SK-N-SH treated with all-trans-retinoic acid at 6 μM for 48 hours (cell line): ENCODE measurements around the gene MVD.

ENCODE experiments used
- ATAC-seq: fragments of 200-7000 bp; cut with Tn5 transposase; 3 replicates; pipeline ENCODE4 v1.9.1; 2020; ENCODE audit warnings: mild to moderate bottlenecking, moderate library complexity
- ARNTL ChIP-seq: fragments of 450-650 bp; formaldehyde crosslinking; IDR thresholded peaks from 2 replicates; pipeline ENCODE4 v1.5.0; 2020; ENCODE audit warnings: low read depth, mild to moderate bottlenecking, moderate library complexity, borderline replicate concordance
- BACH2 ChIP-seq: fragments of 250-450 bp; sonication (Bioruptor Pico); IDR thresholded peaks from 2 replicates; pipeline ENCODE4 v1.9.0; 2021; ENCODE audit warnings: mild to moderate bottlenecking, borderline replicate concordance
- CREB5 ChIP-seq: fragments of 250-450 bp; sonication (Bioruptor Pico); IDR thresholded peaks from 2 replicates; pipeline ENCODE4 v1.5.1; 2020; ENCODE audit warnings: low read depth, mild to moderate bottlenecking, moderate library complexity
- CSDC2 ChIP-seq: fragments of 250-450 bp; sonication (Bioruptor Pico); IDR thresholded peaks from 2 replicates; pipeline ENCODE4 v1.5.0; 2020; ENCODE audit warnings: mild to moderate bottlenecking, moderate library complexity
- CSRNP3 ChIP-seq: fragments of 250-450 bp; sonication (Bioruptor Pico); IDR thresholded peaks from 2 replicates; pipeline ENCODE4 v1.5.1; 2021; ENCODE audit warnings: mild to moderate bottlenecking, moderate library complexity
- ESRRG ChIP-seq: fragments of 250-450 bp; sonication (Bioruptor Pico); IDR thresholded peaks from 2 replicates; pipeline ENCODE4 v1.6.1; 2021; ENCODE audit warnings: mild to moderate bottlenecking
- GLIS3 ChIP-seq: fragments of 250-450 bp; sonication (Bioruptor Pico); IDR thresholded peaks from 2 replicates; pipeline ENCODE4 v1.5.0; 2020; ENCODE audit warnings: mild to moderate bottlenecking, moderate library complexity
- ISL1 ChIP-seq: fragments of 250-450 bp; sonication (Bioruptor Pico); IDR thresholded peaks from 2 replicates; pipeline ENCODE4 v2.1.2; 2022; ENCODE audit warnings: mild to moderate bottlenecking, moderate library complexity
- OSR1 ChIP-seq: fragments of 250-450 bp; sonication (Bioruptor Pico); IDR thresholded peaks from 2 replicates; pipeline ENCODE4 v1.8.0; 2022; ENCODE audit warnings: moderate library complexity, mild to moderate bottlenecking, inconsistent platforms
- PATZ1 ChIP-seq: fragments of 250-450 bp; sonication (Bioruptor Pico); IDR thresholded peaks from 2 replicates; pipeline ENCODE4 v1.8.0; 2020; ENCODE audit warnings: mild to moderate bottlenecking, moderate library complexity, borderline replicate concordance
- POU6F1 ChIP-seq: fragments of 250-450 bp; sonication (Bioruptor Pico); IDR thresholded peaks from 2 replicates; pipeline ENCODE4 v1.8.0; 2021; ENCODE audit warnings: low read depth, mild to moderate bottlenecking, moderate library complexity, borderline replicate concordance
- PPARA ChIP-seq: fragments of 250-450 bp; sonication (Bioruptor Pico); IDR thresholded peaks from 2 replicates; pipeline ENCODE4 v1.5.0; 2020; ENCODE audit warnings: mild to moderate bottlenecking, borderline replicate concordance
- RARB ChIP-seq: fragments of 250-450 bp; sonication (Bioruptor Pico); IDR thresholded peaks from 2 replicates; pipeline ENCODE4 v1.8.0; 2021; ENCODE audit warnings: mild to moderate bottlenecking, moderate library complexity
- SNAI2 ChIP-seq: fragments of 250-450 bp; sonication (Bioruptor Pico); IDR thresholded peaks from 2 replicates; pipeline ENCODE4 v1.5.0; 2020; ENCODE audit warnings: mild to moderate bottlenecking, moderate library complexity
- TOX ChIP-seq: fragments of 250-450 bp; sonication (Bioruptor Pico); IDR thresholded peaks from 2 replicates; pipeline ENCODE4 v1.8.0; 2021; ENCODE audit warnings: mild to moderate bottlenecking, moderate library complexity, borderline replicate concordance
- TSHZ2 ChIP-seq: fragments of 250-450 bp; sonication (Bioruptor Pico); IDR thresholded peaks from 2 replicates; pipeline ENCODE4 v1.5.0; 2020; ENCODE audit warnings: mild to moderate bottlenecking, moderate library complexity
- ZFP3 ChIP-seq: fragments of 250-450 bp; sonication (Bioruptor Pico); IDR thresholded peaks from 2 replicates; pipeline ENCODE4 v1.5.0; 2020; ENCODE audit warnings: mild to moderate bottlenecking, moderate library complexity
- ZNF70 ChIP-seq: fragments of 450-650 bp; formaldehyde crosslinking; IDR thresholded peaks from 2 replicates; pipeline ENCODE4 v1.5.0; 2020; ENCODE audit warnings: mild to moderate bottlenecking, moderate library complexity
- ZNF8 ChIP-seq: fragments of 450-650 bp; formaldehyde crosslinking; IDR thresholded peaks from 2 replicates; pipeline ENCODE4 v1.5.0; 2020; ENCODE audit warnings: mild to moderate bottlenecking, moderate library complexity

MVD gene

GRCh38 chr16:88649924-88650748 is 12.8 kb downstream of the MVD start:
- TF ChIP-seq SNAI2 (CRISPR knock-in tag) (no peak), POU6F1 (CRISPR knock-in tag) (no peak), TSHZ2 (CRISPR knock-in tag) (no peak), TOX (no peak), PATZ1 (CRISPR knock-in tag) (no peak), GLIS3 (CRISPR knock-in tag) (no peak), ZNF70 (CRISPR knock-in tag) (no peak), PPARA (CRISPR knock-in tag) (no peak), ZFP3 (CRISPR knock-in tag) (no peak), BACH2 (CRISPR knock-in tag) (no peak), RARB (no peak), ARNTL (no peak), ZNF8 (CRISPR knock-in tag) (no peak), CSDC2 (CRISPR knock-in tag) (no peak), ISL1 (no peak), OSR1 (CRISPR knock-in tag) (no peak), CREB5 (CRISPR knock-in tag) (no peak), ESRRG (CRISPR knock-in tag) (no peak)
- peak; percentile 65 for ATAC-seq

- ATAC-seq: no peak
- no peak for TF ChIP-seq TSHZ2 (CRISPR knock-in tag)
- TF ChIP-seq CSRNP3 (CRISPR knock-in tag): no peak
- no peak for TF ChIP-seq ESRRG (CRISPR knock-in tag)
- no peak for TF ChIP-seq ZNF70 (CRISPR knock-in tag)
Measured at GRCh38 chr16:88649195-88649923, 13.5 kb downstream of the MVD start.
